K562 (cell line): ENCODE results near the gene UBE2M. TPM values are rescaled to one million over a fixed set of nuclear protein-coding genes. Genes with fewer than 3 reads are reported as not detected.
A peak's percentile ranks its signal among the peaks of the same experiment; 100 is the strongest.

Experiments
- E2F6 ChIP-seq, 2 experiments: IDR thresholded peaks; 2 replicates each; pipeline ENCODE4 v1.6.1; 2011; ENCODE audit warnings: borderline replicate concordance in 1 of 2, control low read depth in 1 of 2, low read depth in 1 of 2, low read length in 1 of 2, mild to moderate bottlenecking in 1 of 2, mixed read lengths in 1 of 2, moderate library complexity in 1 of 2; ENCODE audit not compliant: insufficient read depth in 1 of 2, insufficient read length in 1 of 2, poor library complexity in 1 of 2, severe bottlenecking in 1 of 2; ENCODE audit errors: extremely low read depth in 1 of 2
- FOXA3 ChIP-seq, 2 experiments: fragments of 450-650 bp in 1 of 2; sonication (generic) in 1 of 2; formaldehyde crosslinking; IDR thresholded peaks in 1 of 2; conservative IDR thresholded peaks in 1 of 2; 2 replicates each; pipeline versions ENCODE4 v1.4.0 to v1.8.0; 2020 to 2022; ENCODE audit warnings: mild to moderate bottlenecking in 2 of 2, missing genetic modification reagents in 1 of 2
- FOXM1 ChIP-seq, 2 experiments: fragments of 450-650 bp in 1 of 2; sonication (generic) in 1 of 2; formaldehyde crosslinking in 1 of 2; IDR thresholded peaks; 2 replicates each; pipeline versions ENCODE4 v1.6.1 to v1.9.0; 2017 to 2022; ENCODE audit warnings: low read depth in 2 of 2, mild to moderate bottlenecking in 2 of 2, missing genetic modification reagents in 1 of 2, moderate library complexity in 1 of 2
- KLF13 ChIP-seq: fragments of 450-650 bp; IDR thresholded peaks from 2 replicates; pipeline ENCODE4 v1.6.1; 2016; ENCODE audit warnings: missing genetic modification characterization, low read depth, mild to moderate bottlenecking, missing compliant biosample characterization, moderate library complexity, borderline replicate concordance
- MEF2A ChIP-seq: IDR thresholded peaks from 2 replicates; pipeline ENCODE4 v1.6.1; 2011; ENCODE audit warnings: low read depth, mild to moderate bottlenecking, low read length, moderate library complexity; ENCODE audit not compliant: control insufficient read depth
- MIER1 ChIP-seq: fragments of 450-650 bp; IDR thresholded peaks from 2 replicates; pipeline ENCODE4 v1.6.1; 2016; ENCODE audit warnings: antibody characterized with exemption, mild to moderate bottlenecking, low read depth
- NEUROD1 ChIP-seq: fragments of 150-350 bp; IDR thresholded peaks from 2 replicates; pipeline ENCODE4 v1.6.1; 2014; ENCODE audit warnings: borderline replicate concordance, low read length, low read depth; ENCODE audit not compliant: partially characterized antibody
- NKRF ChIP-seq: fragments of 450-650 bp; IDR thresholded peaks from 2 replicates; pipeline ENCODE4 v1.6.1; 2016; ENCODE audit warnings: borderline replicate concordance
- NONO ChIP-seq, 2 experiments: fragments of 200-400 bp in 1 of 2; fragments of 450-650 bp in 1 of 2; formaldehyde crosslinking in 1 of 2; IDR thresholded peaks; 2 replicates each; pipeline ENCODE4 v1.6.1; 2017; ENCODE audit warnings: low read depth in 2 of 2, mild to moderate bottlenecking in 2 of 2, moderate library complexity in 2 of 2, low read length in 1 of 2
- PCBP1 ChIP-seq: fragments of 200-400 bp; formaldehyde crosslinking; IDR thresholded peaks from 2 replicates; pipeline ENCODE4 v1.6.1; 2018; ENCODE audit warnings: mild to moderate bottlenecking, low read depth, low read length; ENCODE audit not compliant: poor library complexity, severe bottlenecking
- PHF8 ChIP-seq: fragments of 200-600 bp; sonication (generic); IDR thresholded peaks from 2 replicates; pipeline ENCODE4 v1.6.1; 2012; ENCODE audit warnings: mixed run types, mild to moderate bottlenecking, inconsistent platforms, low read length, moderate library complexity, borderline replicate concordance
- SIN3A ChIP-seq, 2 experiments: fragments of 150-350 bp in 1 of 2; IDR thresholded peaks; 2 replicates each; pipeline ENCODE4 v1.6.1; 2011 to 2016; ENCODE audit warnings: borderline replicate concordance in 2 of 2, low read depth in 2 of 2, low read length in 2 of 2, mild to moderate bottlenecking in 2 of 2, moderate library complexity in 2 of 2; ENCODE audit not compliant: control insufficient read depth in 1 of 2
- STAG1 ChIP-seq: sonication (generic); formaldehyde crosslinking; IDR thresholded peaks from 2 replicates; pipeline ENCODE4 v1.5.0; 2020; ENCODE audit warnings: missing genetic modification reagents, borderline replicate concordance
- TFE3 ChIP-seq: fragments of 450-650 bp; formaldehyde crosslinking; IDR thresholded peaks from 2 replicates; pipeline ENCODE4 v1.4.0; 2020; ENCODE audit warnings: mild to moderate bottlenecking, mixed read lengths
- ZEB2 ChIP-seq: fragments of 450-650 bp; IDR thresholded peaks from 2 replicates; pipeline ENCODE4 v1.6.1; 2016
- ZNF57 ChIP-seq: fragments of 450-650 bp; formaldehyde crosslinking; IDR thresholded peaks from 2 replicates; pipeline ENCODE4 v1.4.0; 2020; ENCODE audit warnings: mild to moderate bottlenecking, moderate library complexity
- polyA plus RNA-seq, 8 experiments: library from polyadenylated mRNA; depleted of rRNA in 4 of 8; stranded (reverse) in 5 of 8; unstranded in 3 of 8; fragments of >200 nt; fragmentation: Nextera tagmentation in 2 of 8; fragmentation: Illumina TruSeq in 1 of 8; extraction: Ambion mirVana in 2 of 8; extraction: Trizol in 1 of 8; gene quantifications; 2 replicates each; pipeline versions ENCODE4 v1.2.1 to v1.2.3, GENCODE V29; 2011 to 2014; ENCODE audit warnings: inconsistent platforms in 1 of 8, missing spikeins in 1 of 8
- total RNA-seq, 7 experiments: library from RNA; depleted of rRNA in 6 of 7; stranded (reverse); fragments of >200 nt in 6 of 7; fragmentation: Illumina TruSeq in 2 of 7; extraction: Trizol in 2 of 7; gene quantifications; 2 replicates each; pipeline versions ENCODE4 v1.2.1 to v1.2.3, GENCODE V29; 2011 to 2021; ENCODE audit warnings: low replicate concordance in 1 of 7
- TF ChIP-seq, protein P1 (sequence below): fragments of 450-650 bp; formaldehyde crosslinking; IDR thresholded peaks from 2 replicates; pipeline ENCODE4 v1.4.0; 2022; ENCODE audit warnings: missing genetic modification characterization

The UBE2M gene
- total and polyA plus RNA-seq, 9 of the 15 experiments (the other 6 are each of a cell fraction or from before 2014, with no cell fraction given): 0.92 to 163 (median 85.7) TPM

DNA sequence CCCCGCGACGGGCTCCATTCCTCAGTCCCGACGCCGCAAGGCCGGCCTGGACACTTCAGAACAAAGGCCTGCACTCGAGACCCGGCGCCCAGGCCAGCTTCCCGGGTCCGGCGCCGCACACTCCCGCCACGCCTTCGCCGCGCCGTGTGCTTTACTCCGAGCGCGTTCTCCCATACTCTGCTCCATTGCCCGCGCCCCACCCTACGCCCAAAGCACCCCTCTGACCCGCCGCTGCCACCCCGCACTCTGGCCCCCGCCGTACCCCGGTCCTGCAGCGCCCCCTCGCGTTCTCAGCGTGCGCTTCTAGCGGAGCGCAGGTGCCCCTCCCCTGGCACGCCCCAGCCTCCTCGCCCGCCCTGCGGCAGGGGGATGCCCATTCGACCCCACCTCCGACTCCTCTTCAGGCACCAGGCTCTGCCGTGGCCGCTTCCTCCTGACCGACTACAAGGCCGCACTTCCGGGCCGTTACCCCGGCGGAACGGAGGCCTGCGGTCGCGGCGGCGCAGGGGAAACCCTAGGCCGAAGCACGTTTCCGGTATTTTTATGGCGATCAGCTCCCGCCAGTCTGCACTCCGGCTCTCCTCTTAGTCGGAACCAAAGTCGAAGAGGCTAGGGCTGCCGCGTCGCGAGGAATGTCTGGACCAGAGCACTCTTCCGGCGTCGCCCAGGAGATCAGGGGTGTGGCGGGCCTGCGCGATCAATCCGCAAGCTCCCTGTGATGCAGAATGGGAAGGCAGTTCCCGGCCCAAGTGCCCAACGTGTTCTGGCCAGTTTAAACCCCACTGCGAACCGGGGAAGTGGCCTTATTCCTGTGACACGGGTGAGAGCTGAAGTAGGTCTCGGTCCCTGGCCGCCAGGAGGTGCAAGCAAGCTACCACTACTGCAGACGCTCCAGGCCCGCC lies 38.8 kb downstream of the UBE2M start, which contains the start of gene ZBTB45 (continued):
- TF ChIP-seq TFE3 (CRISPR knock-in tag): no peak
- TF ChIP-seq ZNF57: no peak
- TF ChIP-seq NEUROD1: peak; percentile 75
- peak; percentile 95 for TF ChIP-seq PCBP1
- TF ChIP-seq FOXA3 (CRISPR knock-in tag; conservative IDR thresholded peaks at IDR 0.05 in 1 of 2, IDR thresholded peaks at IDR 0.05 in 1 of 2): peak in 1 of 2 experiments; percentile 78; a peak in 2 of 4 replicates
- peak; percentile 6 to 85; a peak in 2 of 4 replicates for TF ChIP-seq SIN3A (IDR thresholded peaks at IDR 0.05; ENCODE audit: borderline replicate concordance in 2 of 2, control insufficient read depth in 1 of 2, low read depth in 2 of 2, low read length in 2 of 2)
- 0 out of 2 replicates have a peak, but pooled peaks have one; percentile 23 for TF ChIP-seq MEF2A
- TF ChIP-seq NONO (IDR thresholded peaks at IDR 0.05; ENCODE audit: low read depth in 2 of 2, low read length in 1 of 2): peak; percentile 22 to 58; a peak in 3 of 4 replicates
- TF ChIP-seq MIER1: no peak; the same call in 1 of the 2 replicates
- TF ChIP-seq FOXM1 (IDR thresholded peaks at IDR 0.05; ENCODE audit: low read depth): peak; percentile 36; the same call in 1 of the 2 replicates
- peak; percentile 95; the same call in 1 of the 2 replicates for TF ChIP-seq FOXM1 (CRISPR knock-in tag; IDR thresholded peaks at IDR 0.05; ENCODE audit: low read depth)
- peak; percentile 91 for TF ChIP-seq STAG1 (CRISPR knock-in tag)
- TF ChIP-seq E2F6 (IDR thresholded peaks at IDR 0.05; ENCODE audit: borderline replicate concordance in 1 of 2, extremely low read depth in 1 of 2, insufficient read depth in 1 of 2, insufficient read length in 1 of 2, low read depth in 1 of 2, low read length in 1 of 2, poor library complexity in 1 of 2, severe bottlenecking in 1 of 2): peak; percentile 18 to 40
- peak; percentile 98 for TF ChIP-seq PHF8
- peak; percentile 4 for TF ChIP-seq NKRF
- TF ChIP-seq, protein P1, sequence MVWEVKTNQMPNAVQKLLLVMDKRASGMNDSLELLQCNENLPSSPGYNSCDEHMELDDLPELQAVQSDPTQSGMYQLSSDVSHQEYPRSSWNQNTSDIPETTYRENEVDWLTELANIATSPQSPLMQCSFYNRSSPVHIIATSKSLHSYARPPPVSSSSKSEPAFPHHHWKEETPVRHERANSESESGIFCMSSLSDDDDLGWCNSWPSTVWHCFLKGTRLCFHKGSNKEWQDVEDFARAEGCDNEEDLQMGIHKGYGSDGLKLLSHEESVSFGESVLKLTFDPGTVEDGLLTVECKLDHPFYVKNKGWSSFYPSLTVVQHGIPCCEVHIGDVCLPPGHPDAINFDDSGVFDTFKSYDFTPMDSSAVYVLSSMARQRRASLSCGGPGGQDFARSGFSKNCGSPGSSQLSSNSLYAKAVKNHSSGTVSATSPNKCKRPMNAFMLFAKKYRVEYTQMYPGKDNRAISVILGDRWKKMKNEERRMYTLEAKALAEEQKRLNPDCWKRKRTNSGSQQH (CRISPR knock-in tag): 0 out of 2 replicates have a peak, but pooled peaks have one; percentile 38
- peak; percentile 99 for TF ChIP-seq ZEB2
- peak; percentile 85 for TF ChIP-seq KLF13
